ENCODE data around the gene SLAMF9. TPM values are rescaled to one million over a fixed set of nuclear protein-coding genes. Genes with fewer than 3 reads are reported as not detected.

Gene SLAMF9
- total and polyA plus RNA-seq, 2 of the 8 experiments (the other 6 are each of a cell fraction or from before 2014, with no cell fraction given) = not detected

- Histone ChIP-seq H3K27me3 (replicated peaks in 1 of 4; ENCODE audit: control insufficient read depth in 3 of 4, extremely low read depth in 1 of 4, insufficient read depth in 3 of 4, low read length in 3 of 4) (peaks cover 0 to 17% (median 8%) of the 10 kb centered on the region in 4 experiments; a peak in 5 of 7 replicates), H3K79me1 (ENCODE audit: low read depth, low read length) (peaks cover 3% of the 10 kb centered on the region), H3K4me3 (ENCODE audit: extremely low read depth in 1 of 4, insufficient read depth in 2 of 4, low read depth in 3 of 4, low read length in 4 of 4) (no peak overlapping the region), H3K79me2 (ENCODE audit: control insufficient read depth in 1 of 2, insufficient read depth in 2 of 2, low read length in 2 of 2) (peaks cover 0 to 12% of the 10 kb centered on the region in 2 experiments; a peak in 2 of 4 replicates), H3K27ac (ENCODE audit: low read depth, low read length) (no peak overlapping the region), H3K4me2 (ENCODE audit: insufficient read depth in 1 of 2, low read depth in 2 of 2, low read length in 2 of 2) (no peak overlapping the region), H4K8ac (ENCODE audit: extremely low read depth, insufficient read depth, low read length) (no peak overlapping the region), H2AFZ (ENCODE audit: low read length) (no peak overlapping the region), H3K36me3 (ENCODE audit: control insufficient read depth in 2 of 4, insufficient read depth in 4 of 4, low read length in 3 of 4) (peaks cover 0 to 16% (median 2%) of the 10 kb centered on the region in 4 experiments; a peak in 4 of 8 replicates), H2BK12ac (ENCODE audit: low read depth, low read length) (no peak overlapping the region), H3K4me1 (replicated peaks in 1 of 4; ENCODE audit: control insufficient read depth in 3 of 4, insufficient read depth in 4 of 4, low read length in 3 of 4) (peaks cover 10 to 26% (median 17%) of the 10 kb centered on the region in 4 experiments), H2AK5ac (ENCODE audit: low read depth, low read length) (no peak overlapping the region), H3K23me2 (ENCODE audit: low read depth, low read length) (peaks cover 15% of the 10 kb centered on the region; the same call in 1 of the 2 replicates), H4K5ac (ENCODE audit: insufficient read length, low read depth, low read length) (no peak overlapping the region), H3K23ac (ENCODE audit: insufficient read length) (no peak overlapping the region), H3K9me3 (ENCODE audit: insufficient read depth in 2 of 2, low read depth in 1 of 2, low read length in 1 of 2) (no peaks in the 10 kb centered on the region), H2BK120ac (replicated peaks; ENCODE audit: low read depth, low read length) (no peak overlapping the region), H3K56ac (replicated peaks; ENCODE audit: insufficient read length, low read depth, low read length) (no peak overlapping the region), H4K20me1 (replicated peaks in 1 of 2; ENCODE audit: control insufficient read depth in 1 of 2, insufficient read depth in 2 of 2, low read length in 2 of 2) (peaks cover 0 to 3% of the 10 kb centered on the region in 2 experiments), H4K91ac (replicated peaks; ENCODE audit: insufficient read length, low read length) (no peak overlapping the region), H3K9ac (replicated peaks in 1 of 4; ENCODE audit: extremely low read depth in 1 of 4, low read depth in 3 of 4, low read length in 3 of 4) (no peak overlapping the region), H3K18ac (ENCODE audit: extremely low read depth, low read length) (no peak overlapping the region), H2BK5ac (ENCODE audit: low read depth, low read length) (no peak overlapping the region), H2BK20ac (ENCODE audit: low read length) (no peak overlapping the region), H3K4ac (replicated peaks; ENCODE audit: insufficient read length, low read depth, low read length) (no peak overlapping the region), H2BK15ac (ENCODE audit: low read length) (no peak overlapping the region), H3K14ac (ENCODE audit: insufficient read length) (no peak overlapping the region)
- POLR2A ChIA-PET (ENCODE audit: partially characterized antibody) = interaction anchor here (0.9 to 2.0 kb wide), 2 partner anchors 23 to 111 kb away, joined by 4 to 7 read pairs; partner anchors contain the start of gene PIGM
- DNase-seq (ENCODE audit: low read depth in 1 of 2, low spot score in 2 of 2) (no peak), FAIRE-seq (no peak)
- WGBS, 2 experiments (ENCODE audit: extremely low coverage in 1 of 2, insufficient coverage in 1 of 2, insufficient read length in 1 of 2, insufficient replicate concordance in 2 of 2, low coverage in 1 of 2, low lambda C conversion rate in 2 of 2, missing lambda C conversion rate in 1 of 2) = 71% methylated on average over 1 of the region's 1 CpG; no CpG with 5 or more reads in 1 of the 2 experiments
- CTCF ChIA-PET (ENCODE audit: partially characterized antibody) = interaction anchor here (0.7 to 7.5 kb wide), 8 partner anchors 10 to 121 kb away, joined by 3 to 43 read pairs (median 3); no protein-coding TSS in a partner anchor
- no peak for TF ChIP-seq KDM4A (IDR thresholded peaks at IDR 0.05; ENCODE audit: low read depth, low read length, severe bottlenecking)
- no peak for TF ChIP-seq CTBP2 (IDR thresholded peaks at IDR 0.05; ENCODE audit: borderline replicate concordance, insufficient read depth, insufficient read length, low read length)
These were observed 33.4 kb downstream of the SLAMF9 start for GRCh38 chr1:159920651-159921050.

Data from H1 (cell line).